ENCODE data around the gene SAG.

SAG gene

DNA sequence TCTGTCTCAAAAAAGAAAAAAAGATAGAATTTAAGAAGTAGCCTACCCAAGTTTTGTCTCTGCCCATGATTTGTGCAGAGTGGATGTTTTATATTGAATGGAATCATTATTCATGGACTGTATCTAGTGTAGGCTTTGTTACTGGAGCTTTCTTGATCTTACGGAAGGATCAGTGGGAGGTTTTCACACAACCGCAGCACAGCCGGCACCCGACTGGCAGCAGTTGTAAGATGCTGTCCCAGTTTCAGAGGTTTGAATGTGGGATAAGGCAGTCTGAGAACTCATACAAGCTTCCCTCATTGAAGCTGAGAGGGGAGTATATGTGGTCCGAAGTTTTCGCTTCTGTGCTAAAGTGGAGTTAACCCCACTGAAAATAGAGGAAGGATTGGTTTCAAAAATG lies 19.7 kb upstream of the SAG start:
- no peak for DNase-seq (ENCODE audit: extremely low read depth in 1 of 2, low read depth in 1 of 2)

DNA sequence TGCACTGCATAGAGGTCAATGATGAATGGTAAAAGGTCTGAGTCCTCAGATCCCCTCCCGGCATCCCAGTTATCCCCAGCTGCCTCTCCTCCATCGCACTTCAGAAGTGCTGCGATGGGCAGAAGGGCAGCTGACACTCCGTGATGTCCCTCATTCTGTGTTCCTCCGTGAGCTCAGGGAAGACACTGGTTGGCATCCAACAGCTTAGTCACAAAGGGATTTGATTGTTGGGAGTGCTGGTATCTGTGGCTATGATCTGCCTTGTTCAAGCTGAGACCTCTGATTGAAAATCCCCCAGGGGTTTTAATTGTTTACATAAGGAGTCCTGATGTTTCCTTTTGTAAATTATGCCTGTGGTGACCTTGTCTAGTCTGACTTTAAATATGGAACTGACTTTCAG lies 19.0 kb upstream of the SAG start:
- DNase-seq (ENCODE audit: extremely low read depth in 1 of 2, low read depth in 1 of 2): no peak

DNA sequence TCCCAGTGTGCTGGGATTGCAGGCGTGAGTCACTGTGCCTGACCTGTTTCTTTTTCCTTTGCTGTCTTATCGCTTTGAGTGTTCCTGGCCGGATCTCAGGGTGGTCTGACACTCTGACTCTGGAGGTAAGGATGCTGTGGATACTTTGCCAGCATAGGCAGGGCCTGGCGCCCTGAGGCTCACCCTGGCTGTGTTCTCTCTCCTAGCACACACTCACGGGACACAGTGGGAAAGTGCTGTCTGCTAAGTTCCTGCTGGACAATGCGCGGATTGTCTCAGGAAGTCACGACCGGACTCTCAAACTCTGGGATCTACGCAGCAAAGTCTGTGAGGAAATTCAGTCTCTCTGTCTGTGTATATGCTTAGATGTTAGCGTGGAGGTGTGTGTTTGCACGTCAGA lies 18.0 kb upstream of the SAG start:
- DNase-seq (ENCODE audit: extremely low read depth in 1 of 2, low read depth in 1 of 2): no peak

DNA sequence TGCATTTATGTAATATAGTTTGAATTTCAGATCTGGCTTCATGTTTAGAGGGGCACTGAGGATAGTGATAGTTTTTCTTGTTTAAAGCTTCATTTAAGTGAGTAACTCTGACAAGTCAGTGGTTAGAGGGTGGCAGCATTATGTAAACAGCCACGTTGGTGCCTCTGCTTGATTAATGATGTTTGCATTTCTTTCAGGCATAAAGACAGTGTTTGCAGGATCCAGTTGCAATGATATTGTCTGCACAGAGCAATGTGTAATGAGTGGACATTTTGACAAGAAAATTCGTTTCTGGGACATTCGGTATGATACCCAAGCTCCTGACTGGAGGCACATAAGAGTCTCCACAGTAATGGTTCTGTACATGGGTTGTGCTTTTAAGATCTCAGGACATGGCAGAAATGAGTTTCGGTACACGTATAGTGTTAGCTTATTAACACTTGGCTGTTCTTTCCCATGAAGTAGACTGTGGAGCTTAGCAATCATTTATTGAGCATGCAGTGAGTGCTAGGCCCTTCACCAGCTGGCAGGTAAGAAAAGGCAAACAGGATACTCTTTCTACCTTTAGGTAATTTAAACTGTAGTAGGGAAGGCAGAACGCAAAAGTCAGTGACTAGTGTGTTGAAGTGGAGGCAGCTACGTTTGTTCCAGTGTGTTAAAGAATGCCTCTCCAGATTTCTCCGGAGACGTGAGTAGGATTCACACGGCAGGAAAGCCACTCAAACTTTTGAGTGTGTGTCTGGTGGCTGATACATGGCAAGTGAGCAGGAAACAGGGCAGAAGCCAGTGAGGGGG lies 17.4 kb upstream of the SAG start:
- no peak for DNase-seq (ENCODE audit: extremely low read depth in 1 of 2, low read depth in 1 of 2)

DNA sequence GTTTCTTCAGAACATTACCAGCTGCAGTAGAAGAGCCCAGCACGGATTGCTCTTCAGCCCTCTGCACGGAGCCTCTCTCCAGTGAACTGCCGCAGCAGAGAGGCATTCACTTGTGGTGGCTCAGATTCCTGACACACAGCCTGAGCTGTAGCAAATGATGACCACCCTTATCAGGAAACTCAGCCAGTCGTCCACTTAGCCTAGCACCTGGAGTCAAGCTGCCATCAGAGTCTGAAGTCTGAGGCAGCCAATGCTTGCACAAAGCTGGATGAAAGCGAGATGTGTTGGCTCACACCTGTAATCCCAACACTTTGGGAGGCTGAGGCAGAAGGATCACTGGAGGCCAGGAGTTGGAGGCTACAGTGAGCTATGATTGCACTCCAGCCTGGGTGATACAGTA lies 11.7 kb upstream of the SAG start:
- no peak for DNase-seq (ENCODE audit: extremely low read depth in 1 of 2, low read depth in 1 of 2)

DNA sequence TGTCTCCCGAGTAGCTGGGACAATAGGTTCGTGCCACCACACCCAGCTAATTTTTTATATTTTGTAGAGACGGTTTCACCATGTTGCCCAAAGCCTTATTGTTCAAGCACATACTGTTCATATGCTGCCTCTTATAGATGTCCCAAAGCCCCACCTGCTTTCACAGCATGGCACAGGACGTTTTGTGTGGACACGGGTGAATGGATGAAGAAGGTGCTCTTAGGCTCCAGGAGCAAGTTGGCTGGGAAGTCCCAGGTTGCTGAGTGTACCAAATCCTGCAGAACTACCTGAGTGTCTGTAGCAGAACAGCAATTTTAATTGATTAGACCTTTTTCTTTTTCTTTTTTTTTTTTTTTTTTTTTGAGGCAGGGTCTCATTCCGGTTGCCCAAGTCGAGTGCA lies 10.5 kb upstream of the SAG start:
- DNase-seq (ENCODE audit: extremely low read depth in 1 of 2, low read depth in 1 of 2): no peak

DNA sequence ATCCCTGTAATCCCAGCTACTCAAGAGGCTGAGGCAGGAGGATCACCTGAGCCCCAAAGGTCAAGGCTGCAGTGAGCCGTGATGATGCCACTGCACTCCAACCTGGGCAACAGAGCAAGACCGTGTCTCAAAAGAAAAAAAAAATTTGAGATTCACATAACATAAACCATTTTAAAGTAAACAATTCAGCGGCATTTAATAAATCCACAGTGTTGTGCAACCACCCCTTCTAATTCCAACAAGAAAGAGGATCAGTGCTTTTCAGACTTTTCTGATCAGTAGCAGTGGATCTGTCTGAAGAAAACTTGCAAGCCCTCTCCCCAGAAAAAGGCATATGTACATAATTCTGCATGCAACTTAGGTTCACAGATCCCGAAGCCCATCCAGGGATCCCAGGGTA lies 7.2 kb upstream of the SAG start:
- no peak for DNase-seq (ENCODE audit: extremely low read depth in 1 of 2, low read depth in 1 of 2)

DNA sequence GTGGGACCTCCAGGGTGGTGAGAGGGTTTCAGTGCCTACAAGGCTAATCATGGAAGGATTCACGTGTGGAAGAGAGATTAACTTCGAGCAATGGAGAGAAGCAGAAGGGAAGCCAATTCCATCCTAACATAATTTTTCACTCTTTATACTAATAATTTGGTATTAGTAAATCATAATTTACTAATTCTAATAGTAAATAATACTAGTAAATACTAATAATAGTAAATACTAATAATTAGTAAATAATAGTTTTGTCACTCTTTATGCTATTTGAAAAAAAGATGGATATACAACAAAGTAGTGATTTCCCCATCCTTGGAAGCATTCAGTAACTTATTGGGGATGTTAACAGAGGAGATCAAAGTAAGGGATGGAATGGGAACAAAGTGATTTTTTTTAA lies 6.4 kb upstream of the SAG start:
- no peak for DNase-seq (ENCODE audit: extremely low read depth in 1 of 2, low read depth in 1 of 2)

DNA sequence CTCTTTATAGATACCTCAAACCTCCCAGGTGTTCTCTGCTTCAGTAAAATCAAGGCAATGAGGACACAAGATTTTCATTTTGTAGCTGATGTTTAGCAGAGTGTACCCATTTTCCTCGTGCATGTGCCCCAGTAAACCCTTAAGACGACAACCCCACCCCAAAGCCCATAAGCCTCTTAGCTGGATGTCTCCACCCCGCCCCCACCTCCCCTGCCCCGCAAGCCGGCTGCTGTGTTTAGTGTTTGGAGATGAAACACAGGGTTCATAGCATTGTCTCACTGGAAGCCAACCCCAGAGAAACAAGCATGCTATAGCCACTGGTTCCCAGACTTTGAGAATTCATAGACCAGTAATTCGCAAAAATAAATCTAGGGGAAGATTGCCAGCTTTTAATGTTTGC lies 5.8 kb upstream of the SAG start:
- no peak for DNase-seq (ENCODE audit: extremely low read depth in 1 of 2, low read depth in 1 of 2)

DNA sequence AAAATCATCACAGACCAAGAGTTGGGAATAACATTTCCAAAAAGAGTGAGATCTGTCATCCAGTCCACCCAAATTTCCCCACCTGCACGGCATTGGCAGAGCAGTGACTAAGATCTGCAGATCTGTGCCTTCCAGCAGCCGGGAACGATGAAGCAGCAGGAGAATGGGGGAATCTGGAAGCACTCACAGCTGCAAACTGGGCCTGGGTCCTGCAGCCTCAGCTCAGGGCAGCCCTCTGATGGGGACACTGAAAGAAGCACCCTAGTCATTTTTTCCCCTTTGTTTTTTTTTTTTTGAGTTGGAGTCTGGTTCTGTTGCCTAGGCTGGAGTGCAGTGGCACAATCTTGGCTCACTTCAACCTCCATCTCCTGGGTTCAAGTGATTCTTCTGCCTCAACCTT lies 4.4 kb upstream of the SAG start:
- no peak for DNase-seq (ENCODE audit: extremely low read depth in 1 of 2, low read depth in 1 of 2)

DNA sequence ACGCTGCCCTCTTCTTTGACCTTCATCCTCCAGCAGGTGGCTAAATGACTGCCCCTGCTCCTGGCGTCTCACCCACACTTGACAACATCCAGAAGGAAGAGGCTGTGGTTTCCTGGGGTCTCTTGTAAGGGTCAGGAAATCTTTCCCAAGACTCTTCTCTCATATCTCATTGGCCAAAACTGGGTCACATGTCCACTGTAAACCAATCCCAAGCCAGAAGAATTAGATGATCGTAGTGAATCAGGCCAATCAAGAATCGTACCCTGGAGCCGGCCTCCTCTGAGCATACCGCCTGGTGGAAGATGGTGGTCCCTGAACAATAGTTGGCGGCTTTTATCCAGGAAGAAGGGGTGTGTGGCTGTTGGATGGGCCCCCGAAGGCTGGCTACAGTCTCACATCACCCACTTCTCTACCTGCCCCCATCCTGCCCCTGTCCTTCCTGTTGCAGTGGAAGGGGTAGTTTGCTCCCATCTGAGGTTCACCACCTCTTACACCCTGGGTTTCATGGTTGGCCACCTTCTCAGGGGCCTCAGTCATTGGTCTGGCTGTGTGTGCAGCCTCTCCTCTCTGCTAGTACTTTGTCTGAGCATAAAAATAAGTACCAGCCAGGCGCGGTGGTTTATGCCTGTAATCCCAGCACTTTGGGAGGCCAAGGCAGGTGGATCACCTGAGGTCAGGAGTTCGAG lies 3.8 kb downstream of the SAG start:
- no peak for DNase-seq (ENCODE audit: extremely low read depth in 1 of 2, low read depth in 1 of 2)

DNA sequence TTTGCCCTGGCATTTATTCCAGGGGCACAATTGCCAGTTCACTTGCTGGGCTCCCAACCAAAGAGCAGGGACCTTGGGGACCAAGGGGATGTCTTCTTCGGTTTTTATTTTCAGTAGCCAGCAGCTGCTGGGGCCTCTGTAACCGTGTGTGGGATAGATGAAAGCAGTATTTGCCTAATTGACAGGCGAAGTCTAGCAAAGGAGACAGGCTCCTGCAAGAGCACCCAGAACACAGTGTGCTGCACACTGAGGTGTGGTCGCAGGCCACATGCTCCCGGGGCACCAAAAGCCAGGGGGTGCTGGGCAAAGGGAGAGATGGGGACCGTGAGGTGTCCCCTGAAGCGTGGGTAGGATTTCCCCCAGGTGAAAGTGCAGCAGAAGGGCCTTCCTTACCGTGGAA lies 5.3 kb downstream of the SAG start:
- DNase-seq (ENCODE audit: extremely low read depth in 1 of 2, low read depth in 1 of 2): no peak

DNA sequence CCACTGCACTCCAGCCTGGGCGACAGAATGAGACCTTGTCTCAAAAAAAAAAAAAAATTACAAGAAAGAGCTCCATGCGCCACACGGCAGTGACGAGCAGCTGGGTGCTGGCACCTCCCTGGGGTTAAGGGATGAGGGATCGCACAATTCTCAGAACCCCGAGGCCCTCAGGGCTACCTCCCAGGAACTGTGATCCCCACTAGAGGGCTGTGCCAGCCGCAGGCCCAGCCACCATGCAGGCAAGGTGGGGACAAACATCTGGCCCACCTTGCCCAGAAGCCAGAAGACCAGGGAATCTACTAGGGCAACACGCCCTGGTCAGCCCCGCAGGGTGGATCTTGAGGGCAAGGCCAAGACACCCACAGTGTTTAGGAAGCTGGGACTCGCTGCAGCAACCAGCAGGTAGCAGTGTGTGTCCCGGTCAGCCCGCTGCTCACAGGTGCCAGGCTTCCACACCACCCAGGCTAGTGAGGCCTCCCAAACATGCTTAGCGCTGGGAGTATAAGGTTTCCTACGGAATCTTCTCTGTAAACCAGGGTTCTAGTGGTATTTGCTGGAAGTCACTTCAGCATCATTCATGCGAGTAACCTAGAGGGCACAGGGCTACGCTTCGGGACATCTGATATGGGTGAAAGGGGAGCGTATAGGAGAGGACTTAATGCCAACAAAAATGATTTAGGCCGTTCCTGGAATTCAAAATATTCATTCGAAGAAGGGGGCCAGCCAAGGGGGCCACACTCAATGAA lies 6.7 kb downstream of the SAG start:
- DNase-seq (ENCODE audit: extremely low read depth in 1 of 2, low read depth in 1 of 2): no peak

DNA sequence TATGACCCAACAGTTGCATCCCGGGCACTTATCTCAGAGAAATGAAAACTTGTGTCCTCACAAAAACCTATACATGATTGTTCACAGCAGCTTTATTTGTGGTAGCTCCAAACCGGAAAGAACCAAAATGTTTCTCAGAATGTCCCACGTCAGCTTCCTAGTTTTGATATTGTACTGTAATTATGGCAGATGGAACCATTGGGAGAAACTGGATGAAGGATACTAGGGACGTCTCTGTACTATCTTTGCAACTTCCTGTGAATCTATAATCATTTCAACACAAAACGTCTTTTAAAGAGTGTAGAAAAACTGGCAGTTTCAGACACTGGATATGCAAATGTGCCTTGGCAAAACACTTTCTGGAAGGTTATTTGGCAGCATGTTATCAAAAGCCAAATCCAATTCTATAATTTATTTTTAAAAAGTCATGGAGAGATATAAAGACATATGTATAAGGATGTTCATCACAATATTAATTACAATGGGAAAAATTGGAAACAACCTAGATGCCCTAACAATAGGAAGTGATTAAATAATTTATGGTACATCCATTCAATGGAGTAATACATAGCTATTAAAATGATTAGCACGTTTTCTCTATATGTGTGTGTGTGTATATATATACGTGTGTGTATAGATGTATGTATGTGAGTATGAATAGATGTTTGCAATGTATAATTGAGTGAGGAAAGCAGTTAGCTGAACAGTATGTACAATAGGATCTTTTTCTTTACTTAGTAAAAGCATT lies 9.8 kb downstream of the SAG start:
- no peak for DNase-seq (ENCODE audit: extremely low read depth in 1 of 2, low read depth in 1 of 2)

DNA sequence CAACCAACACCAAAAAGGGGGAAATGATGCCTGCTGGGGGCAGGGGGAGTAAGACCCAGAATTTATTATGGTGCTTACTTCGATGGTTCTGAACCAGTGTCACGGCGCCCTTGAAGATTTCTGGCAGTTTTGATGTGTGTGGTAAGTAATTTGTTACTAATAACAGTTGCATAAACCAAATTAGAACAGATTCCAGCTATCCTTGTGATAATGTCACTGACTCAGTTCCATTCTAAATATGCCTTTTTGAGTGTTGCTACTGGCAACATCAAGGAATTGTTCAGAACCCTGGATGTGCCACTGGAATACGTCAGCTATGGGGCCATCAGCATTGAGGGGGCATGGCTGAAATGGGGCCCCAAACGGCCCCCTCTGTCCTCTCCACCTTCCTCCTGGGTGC lies 11.6 kb downstream of the SAG start:
- no peak for DNase-seq (ENCODE audit: extremely low read depth in 1 of 2, low read depth in 1 of 2)

DNA sequence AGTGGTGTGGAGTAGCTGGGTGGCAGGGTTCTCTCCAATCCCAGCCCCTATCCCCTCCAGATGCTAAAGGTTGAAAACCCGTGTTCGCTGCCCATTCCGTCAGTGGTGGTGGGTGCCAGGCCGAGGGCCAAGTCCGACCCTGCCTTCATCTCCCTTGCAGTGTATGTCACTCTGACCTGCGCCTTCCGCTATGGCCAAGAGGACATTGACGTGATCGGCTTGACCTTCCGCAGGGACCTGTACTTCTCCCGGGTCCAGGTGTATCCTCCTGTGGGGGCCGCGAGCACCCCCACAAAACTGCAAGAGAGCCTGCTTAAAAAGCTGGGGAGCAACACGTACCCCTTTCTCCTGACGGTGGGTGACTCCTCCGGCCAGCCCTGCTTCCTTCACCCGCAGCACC lies 12.9 kb downstream of the SAG start:
- no peak for DNase-seq (ENCODE audit: extremely low read depth in 1 of 2, low read depth in 1 of 2)

DNA sequence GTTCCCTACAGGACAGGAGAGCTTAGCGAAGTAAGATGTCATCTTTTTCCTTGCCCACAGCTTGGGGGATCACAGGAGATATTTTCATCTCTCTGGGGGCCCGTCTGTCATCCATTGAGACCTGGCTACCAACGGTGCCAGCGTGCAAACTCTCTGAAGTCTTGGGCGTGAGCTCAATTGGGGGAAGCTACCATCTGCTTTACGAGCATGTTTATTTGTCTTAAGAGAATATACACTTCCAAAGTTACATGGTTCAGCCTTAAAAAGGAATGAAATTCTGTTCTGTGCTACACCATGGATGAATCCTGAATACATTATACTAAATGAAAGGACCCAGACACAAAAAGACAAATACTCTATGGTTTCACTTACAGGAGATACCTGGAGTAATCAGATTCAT lies 13.6 kb downstream of the SAG start:
- no peak for DNase-seq (ENCODE audit: extremely low read depth in 1 of 2, low read depth in 1 of 2)

DNA sequence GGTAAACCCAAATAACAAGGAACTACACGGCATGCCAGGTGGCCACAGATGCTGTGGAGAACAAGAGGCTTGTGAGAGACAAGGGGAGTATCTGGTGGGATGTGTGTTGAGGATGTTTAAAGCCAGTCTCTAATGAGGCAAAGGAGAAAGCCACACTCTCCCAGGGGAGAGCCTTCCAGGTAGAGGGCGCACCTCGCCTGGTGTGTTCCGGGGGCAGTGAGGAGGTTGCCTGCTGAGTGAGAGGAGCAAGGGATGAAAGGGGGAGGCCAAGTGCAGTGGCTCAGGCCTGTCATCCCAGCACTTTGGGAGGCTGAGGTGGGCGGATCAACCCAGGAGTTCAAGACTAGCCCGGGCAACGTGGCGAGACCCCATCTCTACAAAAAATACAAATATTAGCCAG lies 16.2 kb downstream of the SAG start:
- no peak for DNase-seq (ENCODE audit: extremely low read depth in 1 of 2, low read depth in 1 of 2)

DNA sequence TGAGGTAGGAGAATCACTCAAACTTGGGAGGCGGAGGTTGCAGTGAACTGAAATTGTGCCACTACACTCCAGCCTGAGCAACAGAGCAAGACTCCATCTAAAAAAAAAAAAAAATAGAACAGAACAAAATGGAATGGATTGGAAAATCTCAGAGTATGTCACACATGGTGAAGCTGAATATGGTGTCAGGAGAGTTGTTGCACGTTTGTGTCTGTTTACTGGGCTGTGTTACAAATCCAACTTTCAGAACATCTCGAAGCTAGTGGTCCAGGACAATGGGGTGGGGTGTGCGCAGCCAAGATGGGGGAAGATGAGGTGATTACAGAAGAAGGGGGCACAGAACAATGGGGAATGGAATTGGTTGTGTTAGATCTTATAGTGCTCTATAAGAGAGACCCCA lies 17.6 kb downstream of the SAG start:
- no peak for DNase-seq (ENCODE audit: extremely low read depth in 1 of 2, low read depth in 1 of 2)

DNA sequence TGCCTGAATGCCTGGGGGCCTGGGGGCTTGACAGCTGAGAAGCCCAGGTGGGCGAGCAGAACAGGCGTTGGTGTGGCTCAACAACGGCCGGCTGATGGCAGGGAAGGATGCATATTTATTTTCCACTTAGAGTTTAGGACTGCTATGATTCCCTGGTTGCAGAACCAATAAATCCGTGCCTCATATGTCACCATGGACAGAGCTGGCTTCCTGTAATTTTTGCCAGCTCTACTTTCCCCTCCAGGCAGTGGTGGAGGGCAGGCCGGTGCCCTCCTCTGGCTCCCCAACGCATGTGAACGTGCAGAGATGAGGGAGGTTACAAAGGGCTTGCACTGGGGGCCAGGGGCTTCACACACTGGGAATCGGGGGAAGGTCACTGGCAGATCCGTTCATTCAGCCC lies 18.2 kb downstream of the SAG start:
- DNase-seq (ENCODE audit: extremely low read depth in 1 of 2, low read depth in 1 of 2): no peak

DNA sequence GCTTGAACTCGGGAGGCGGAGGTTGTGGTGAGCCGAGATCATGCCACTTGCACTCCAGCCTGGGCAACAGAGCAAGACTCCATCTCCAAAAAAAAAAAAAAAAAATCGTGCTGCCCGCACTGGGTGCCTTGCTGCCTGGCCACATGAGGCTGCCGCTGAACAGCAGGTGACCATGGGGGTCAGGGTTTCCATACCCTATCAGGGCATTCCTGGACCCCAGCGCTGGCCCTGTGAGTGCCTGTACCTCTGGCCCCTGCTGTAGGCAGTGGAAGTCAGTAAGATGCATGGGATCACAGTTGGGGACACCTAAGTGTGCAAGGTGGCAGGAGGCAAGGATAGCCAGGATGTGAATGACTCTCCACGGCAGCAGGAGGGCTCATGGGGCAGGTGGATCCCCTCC lies 18.9 kb downstream of the SAG start:
- DNase-seq (ENCODE audit: extremely low read depth in 1 of 2, low read depth in 1 of 2): no peak

Measured in stimulated activated CD8-positive, alpha-beta memory T cell treated with anti-CD3 and anti-CD28 coated beads, Interleukin-7, amount 100 ng/mL, for 48 hours (primary cell).